T-cell (primary cell): ENCODE data around the gene SLC39A11. TPM values are rescaled to one million over a fixed set of nuclear protein-coding genes. Genes with fewer than 3 reads are reported as not detected.
"Not testable (repeated sequence)": the region's sequence is repeated elsewhere in the genome, so short reads cannot be mapped to it uniquely, and the experiment has no call there.

Experiments used
- ATAC-seq, 4 experiments: fragments of 200-7000 bp in 3 of 4; fragments of 150-1000 bp in 1 of 4; cut with Tn5 transposase; replicated peaks in 1 of 4; 1 replicate in 3 of 4; 2 replicates in 1 of 4; pipeline ENCODE4 v1.10.0; 2021; ENCODE audit warnings: moderate library complexity in 3 of 4, mild to moderate bottlenecking in 2 of 4, moderate number of reproducible peaks in 1 of 4
- CTCF ChIA-PET, 2 donors: fragments of 300-600 bp; sonication (Branson Sonifier 250); formaldehyde crosslinking; loops; one replicate each; lab custom pipeline; 2022; ENCODE audit warnings: antibody characterized with exemption in 2 of 2; lab: Charles Lee
- POLR2A ChIA-PET, 2 donors: fragments of 300-600 bp; sonication (Branson Sonifier 250); formaldehyde crosslinking; loops; one replicate each; lab custom pipeline; 2022; ENCODE audit warnings: antibody characterized with exemption in 2 of 2; lab: Charles Lee
- DNase-seq, 35 experiments: peaks; one replicate each; pipeline versions ENCODE4 v3.0.0 to v3.0.0-alpha.2; 2013 to 2023
- H3K27ac ChIP-seq: one replicate; pipeline ENCODE4 v1.5.1; 2013; ENCODE audit warnings: low read length
- H3K27me3 ChIP-seq, 2 experiments: replicated peaks in 1 of 2; 1 replicate in 1 of 2; 2 replicates in 1 of 2; pipeline versions ENCODE4 v1.6.1 to v1.7.0; 2013; ENCODE audit warnings: low read length in 1 of 2, mixed read lengths in 1 of 2; ENCODE audit not compliant: control insufficient read depth in 2 of 2, insufficient read depth in 2 of 2; ENCODE audit errors: extremely low read depth in 1 of 2
- H3K36me3 ChIP-seq, 2 donors: 1 replicate in 1 of 2; 2 replicates in 1 of 2; pipeline versions ENCODE4 v1.6.1 to v1.7.0; 2013; ENCODE audit warnings: low read length in 1 of 2; ENCODE audit not compliant: control insufficient read depth in 2 of 2, insufficient read depth in 1 of 2; ENCODE audit errors: extremely low read depth in 1 of 2
- H3K4me1 ChIP-seq, 2 experiments: 1 replicate in 1 of 2; 2 replicates in 1 of 2; pipeline versions ENCODE4 v1.6.1 to v1.7.0; 2013; ENCODE audit warnings: low read length in 2 of 2, mixed read lengths in 1 of 2; ENCODE audit not compliant: insufficient read depth in 2 of 2, control insufficient read depth in 1 of 2; ENCODE audit errors: extremely low read depth in 1 of 2
- H3K4me3 ChIP-seq, 2 donors: 1 replicate in 1 of 2; 2 replicates in 1 of 2; pipeline versions ENCODE4 v1.5.1 to v1.7.0; 2013; ENCODE audit warnings: mild to moderate bottlenecking in 2 of 2, low read length in 1 of 2, moderate library complexity in 1 of 2; ENCODE audit not compliant: control insufficient read depth in 1 of 2; ENCODE audit errors: extremely low read depth in 1 of 2
- H3K9me3 ChIP-seq: 2 replicates; pipeline ENCODE4 v1.7.0; 2013
- H3K27ac Mint-ChIP-seq, 2 donors: one replicate each; pipeline ENCODE4 v1.8.0; 2020 to 2021; ENCODE audit warnings: mild to moderate bottlenecking in 2 of 2, mixed read lengths in 2 of 2
- H3K27me3 Mint-ChIP-seq, 2 donors: one replicate each; pipeline ENCODE4 v1.8.0; 2021 to 2022; ENCODE audit warnings: mixed read lengths in 2 of 2
- H3K36me3 Mint-ChIP-seq: one replicate; pipeline ENCODE4 v1.8.0; 2021; ENCODE audit warnings: mixed read lengths
- H3K4me1 Mint-ChIP-seq, 3 donors: one replicate each; pipeline ENCODE4 v1.8.0; 2020 to 2022; ENCODE audit warnings: mixed read lengths in 3 of 3, mild to moderate bottlenecking in 1 of 3
- H3K4me3 Mint-ChIP-seq, 3 donors: one replicate each; pipeline ENCODE4 v1.8.0; 2020 to 2022; ENCODE audit warnings: mild to moderate bottlenecking in 3 of 3, mixed read lengths in 3 of 3, moderate library complexity in 3 of 3
- H3K9me3 Mint-ChIP-seq, 3 donors: one replicate each; pipeline ENCODE4 v1.8.0; 2020 to 2022; ENCODE audit warnings: mixed read lengths in 3 of 3
- WGBS: methylation state at CpG from one replicate; pipeline ENCODE4 v1.1.5; 2013; ENCODE audit warnings: missing lambda C conversion rate; ENCODE audit not compliant: insufficient coverage; 5-methylcytosine and 5-hydroxymethylcytosine counted together
- total RNA-seq, 35 experiments: library from RNA in 6 of 35; stranded (reverse) in 6 of 35; fragments of 120-200 nt in 1 of 35; gene quantifications; one replicate each; pipeline versions ENCODE4 v1.2.1 to v1.2.4 and lab custom pipeline; 2013 to 2026

SLC39A11 gene
- total RNA-seq, 5 donors from 2014 or later (not counting 1 experiment from before 2014, with no cell fraction given), result 18.6 to 27.1 (median 23.4) TPM

DNA sequence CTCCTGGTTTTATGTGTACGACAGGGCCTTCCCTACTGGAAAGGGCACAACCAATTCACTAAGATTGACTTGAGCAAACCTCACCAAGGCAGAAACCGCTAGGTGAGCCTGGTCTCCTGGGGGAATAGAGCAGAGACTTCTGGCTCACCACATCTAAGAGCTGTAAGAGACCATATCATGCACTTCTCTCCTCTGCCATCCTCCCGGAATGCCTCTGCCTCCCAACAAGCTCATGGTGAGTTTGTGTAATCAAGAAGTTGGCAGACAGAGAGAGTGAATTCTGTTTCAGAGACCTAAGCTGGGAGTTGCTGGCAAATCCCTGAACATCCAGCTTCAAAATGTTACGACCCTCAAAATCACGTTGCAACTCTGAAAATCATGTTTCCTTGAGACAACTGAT, 154.8 kb downstream of the SLC39A11 start:
- ChIA-PET CTCF (no interaction called here), POLR2A (no interaction called here)
- Mint-ChIP-seq H3K4me3 (no peak overlapping the region), H3K27me3 (no peaks in the 10 kb centered on the region), H3K4me1 (peaks cover 0 to 3% (median 3%) of the 10 kb centered on the region in 3 donors), H3K27ac (no peak overlapping the region), H3K9me3 (no peaks in the 10 kb centered on the region), H3K36me3 (peaks cover 21% of the 10 kb centered on the region)
- no peaks in the 10 kb centered on the region for H3K4me1 ChIP-seq
- H3K27me3 ChIP-seq, result no peaks in the 10 kb centered on the region
- H3K4me3 ChIP-seq, result no peak overlapping the region
- ATAC-seq, result no peak
- DNase-seq, result no peak
- no peak overlapping the region for H3K27ac ChIP-seq
- no peaks in the 10 kb centered on the region for H3K36me3 ChIP-seq
- no peaks in the 10 kb centered on the region for H3K9me3 ChIP-seq
- WGBS, result 92% methylated on average over 3 of the region's 5 CpGs

DNA sequence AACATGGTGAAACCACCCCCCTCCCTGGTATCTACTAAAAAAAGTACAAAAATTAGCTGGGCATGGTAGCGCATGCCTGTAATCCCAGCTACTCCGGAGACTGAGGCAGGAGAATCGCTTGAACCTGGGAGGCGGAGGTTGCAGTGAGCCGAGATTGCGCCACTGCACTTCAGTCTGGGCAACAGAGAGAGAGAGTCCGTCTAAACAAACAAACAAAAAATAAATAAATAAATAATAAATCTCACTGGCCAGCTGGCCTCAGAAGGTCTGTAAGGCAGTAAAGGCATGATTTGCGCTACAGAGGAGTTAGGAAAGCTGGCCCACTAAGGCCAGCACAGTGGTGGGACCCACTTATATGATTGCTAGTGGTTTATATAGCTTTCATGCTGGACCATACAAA, 155.2 kb downstream of the SLC39A11 start:
- H3K27ac Mint-ChIP-seq, H3K9me3 Mint-ChIP-seq, ATAC-seq, H3K4me1 Mint-ChIP-seq, DNase-seq, H3K9me3 ChIP-seq, H3K4me3 ChIP-seq, H3K4me3 Mint-ChIP-seq, H3K36me3 ChIP-seq, CTCF ChIA-PET, H3K4me1 ChIP-seq, H3K27me3 ChIP-seq, POLR2A ChIA-PET, H3K27me3 Mint-ChIP-seq, H3K27ac ChIP-seq: not testable (repeated sequence)
- 94% methylated on average over 4 of the region's 8 CpGs for WGBS
- H3K36me3 Mint-ChIP-seq, result peaks cover 17% of the 10 kb centered on the region

DNA sequence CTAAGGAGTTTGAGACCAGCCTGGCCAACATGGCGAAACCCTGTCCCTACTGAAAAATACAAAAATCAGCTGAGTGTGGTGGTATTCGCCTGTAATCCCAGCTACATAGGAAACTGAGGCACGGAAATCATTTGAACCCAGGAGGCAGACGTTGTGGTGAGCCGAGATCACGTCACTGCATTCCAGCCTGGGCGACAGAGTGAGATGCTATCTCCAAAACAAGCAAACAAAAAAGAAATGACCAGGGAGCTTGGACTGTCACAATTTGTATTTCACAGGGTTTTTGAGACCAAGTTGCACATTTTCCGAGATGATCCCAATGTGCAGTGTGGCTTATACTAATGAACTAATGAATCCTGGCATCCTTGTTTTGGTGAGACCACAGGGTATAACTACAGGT, 156.5 kb downstream of the SLC39A11 start:
- Mint-ChIP-seq H3K4me1 (peaks cover 12 to 18% (median 17%) of the 10 kb centered on the region in 3 donors), H3K36me3 (peaks cover 16% of the 10 kb centered on the region), H3K4me3 (no peak overlapping the region), H3K9me3 (no peaks in the 10 kb centered on the region), H3K27ac (no peak overlapping the region), H3K27me3 (no peaks in the 10 kb centered on the region)
- peaks cover 5 to 7% of the 10 kb centered on the region in 2 experiments for H3K4me1 ChIP-seq
- no peak overlapping the region for H3K4me3 ChIP-seq
- H3K36me3 ChIP-seq, result no peaks in the 10 kb centered on the region
- ATAC-seq (no peak), DNase-seq (no peak)
- H3K27ac ChIP-seq, result no peak overlapping the region
- WGBS, result 90% methylated on average over 2 of the region's 8 CpGs
- ChIA-PET POLR2A (no interaction called here), CTCF (no interaction called here)
- no peaks in the 10 kb centered on the region for H3K27me3 ChIP-seq
- no peaks in the 10 kb centered on the region for H3K9me3 ChIP-seq

DNA sequence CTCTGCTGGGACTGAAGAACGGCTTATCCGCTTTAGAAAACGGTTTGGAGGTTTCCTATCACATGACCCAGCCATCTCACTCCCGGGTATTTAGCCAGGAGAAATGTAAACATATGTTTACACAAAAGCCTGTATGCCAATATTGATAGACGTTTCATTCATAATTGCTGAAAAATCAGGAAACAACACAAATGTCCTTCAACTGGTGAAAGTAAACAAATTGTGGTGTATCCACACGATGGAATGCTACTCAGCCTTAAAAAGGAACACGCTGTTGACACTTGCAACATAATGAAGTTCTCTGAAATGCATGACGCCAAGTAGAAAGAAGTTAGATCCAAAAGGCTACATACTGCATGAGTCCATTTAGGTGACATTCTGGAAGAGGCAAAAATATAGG, 157.6 kb downstream of the SLC39A11 start:
- H3K9me3 ChIP-seq, result no peaks in the 10 kb centered on the region
- ChIA-PET CTCF (no interaction called here), POLR2A (no interaction called here)
- no peak for DNase-seq
- WGBS, result 100% methylated on average over 4 of the region's 8 CpGs
- H3K36me3 ChIP-seq, result no peaks in the 10 kb centered on the region
- no peak overlapping the region for H3K4me3 ChIP-seq
- H3K27me3 ChIP-seq, result no peaks in the 10 kb centered on the region
- no peaks in the 10 kb centered on the region for H3K9me3 Mint-ChIP-seq
- H3K27ac Mint-ChIP-seq, result no peak overlapping the region
- no peak overlapping the region for H3K4me3 Mint-ChIP-seq
- H3K36me3 Mint-ChIP-seq, result peaks cover 12% of the 10 kb centered on the region
- H3K27me3 Mint-ChIP-seq, result no peaks in the 10 kb centered on the region
- no peak for ATAC-seq
- H3K27ac ChIP-seq, result no peak overlapping the region
- peaks cover 5 to 9% of the 10 kb centered on the region in 2 experiments for H3K4me1 ChIP-seq
- peaks cover 16 to 25% (median 22%) of the 10 kb centered on the region in 3 donors for H3K4me1 Mint-ChIP-seq

DNA sequence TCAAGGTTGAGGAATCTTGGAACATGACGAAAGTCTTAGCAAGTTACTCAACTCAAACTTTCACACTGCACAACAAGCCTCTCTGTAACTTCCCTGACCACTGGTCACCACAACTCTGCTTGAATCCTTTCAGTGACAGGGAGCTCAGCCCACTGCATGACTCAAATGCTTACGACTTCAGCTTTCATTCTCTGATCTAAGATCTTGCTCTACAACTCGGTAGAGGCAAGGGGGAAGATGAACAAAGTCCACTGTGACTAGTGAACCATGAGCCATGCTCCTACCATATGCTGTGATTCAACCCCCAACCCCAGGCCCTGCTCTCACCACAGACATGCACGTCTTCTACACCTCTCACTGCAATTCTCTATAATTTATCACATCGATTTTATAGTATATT, 160.9 kb downstream of the SLC39A11 start:
- H3K27me3 Mint-ChIP-seq, result no peaks in the 10 kb centered on the region
- POLR2A ChIA-PET, result no interaction called here
- Histone ChIP-seq H3K36me3 (peaks cover 0 to under 1% of the 10 kb centered on the region in 2 donors), H3K27me3 (no peaks in the 10 kb centered on the region), H3K27ac (no peak overlapping the region), H3K4me3 (no peak overlapping the region), H3K9me3 (no peaks in the 10 kb centered on the region), H3K4me1 (peaks cover 5 to 9% of the 10 kb centered on the region in 2 experiments)
- ATAC-seq, result no peak
- peaks cover 10% of the 10 kb centered on the region for H3K36me3 Mint-ChIP-seq
- 90% methylated on average over 4 of the region's 5 CpGs for WGBS
- H3K9me3 Mint-ChIP-seq, result no peaks in the 10 kb centered on the region
- CTCF ChIA-PET, result no interaction called here
- H3K4me1 Mint-ChIP-seq, result peaks cover 16 to 25% (median 22%) of the 10 kb centered on the region in 3 donors
- no peak overlapping the region for H3K4me3 Mint-ChIP-seq
- no peak for DNase-seq
- H3K27ac Mint-ChIP-seq, result peak overlapping the region in 1 of 2 donors; percentile 8

DNA sequence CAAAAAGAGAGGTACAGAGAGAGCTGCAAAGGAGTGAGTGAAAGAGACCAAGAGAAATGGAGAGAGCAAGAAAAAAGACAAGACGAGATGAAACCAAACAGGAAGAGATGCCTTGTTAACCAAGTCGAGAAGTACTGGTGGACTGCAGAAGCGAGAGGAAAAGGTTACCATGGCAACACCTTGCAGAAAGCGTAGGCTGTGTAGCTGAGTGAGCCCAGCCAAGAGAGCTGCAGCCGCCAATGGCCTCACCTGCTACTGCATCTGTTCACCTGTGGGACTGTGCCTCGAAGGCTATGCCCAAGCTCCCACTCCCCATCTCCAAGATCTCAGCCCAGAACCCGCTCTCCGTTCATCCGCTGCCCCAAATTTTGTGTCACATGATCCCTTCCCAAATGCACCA, 161.3 kb downstream of the SLC39A11 start:
- no peaks in the 10 kb centered on the region for H3K9me3 Mint-ChIP-seq
- H3K27ac Mint-ChIP-seq, result peak overlapping the region in 1 of 2 donors; percentile 8

DNA sequence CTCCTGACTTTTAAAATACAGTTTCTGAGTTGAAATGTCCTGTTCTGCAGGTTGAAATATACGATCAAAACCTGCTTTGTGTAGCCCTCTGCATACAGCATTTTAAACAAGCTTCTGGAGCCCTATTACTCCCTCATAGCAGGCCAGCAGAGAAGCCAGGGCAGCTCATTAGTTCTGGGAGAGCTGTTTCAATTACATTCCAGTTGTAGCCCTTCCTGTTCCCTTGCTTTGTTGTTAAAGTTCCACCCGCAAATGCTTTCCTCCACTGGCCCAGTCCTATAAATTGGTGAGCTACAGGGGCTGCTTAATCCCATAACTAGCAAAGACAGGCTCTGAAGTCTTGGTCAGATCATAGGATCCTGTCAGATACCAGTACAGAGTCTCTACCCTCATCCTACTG, 162.5 kb downstream of the SLC39A11 start:
- Mint-ChIP-seq H3K36me3 (peaks cover 10% of the 10 kb centered on the region), H3K9me3 (no peaks in the 10 kb centered on the region), H3K4me3 (no peak overlapping the region), H3K27ac (no peak overlapping the region), H3K27me3 (no peaks in the 10 kb centered on the region), H3K4me1 (peaks cover 16 to 25% (median 22%) of the 10 kb centered on the region in 3 donors)
- no peaks in the 10 kb centered on the region for H3K27me3 ChIP-seq
- H3K36me3 ChIP-seq, result peaks cover 0 to 3% of the 10 kb centered on the region in 2 donors
- POLR2A ChIA-PET, result no interaction called here
- CTCF ChIA-PET, result no interaction called here
- WGBS, result 86% methylated on average over 1 of the region's 2 CpGs
- no peak overlapping the region for H3K4me3 ChIP-seq
- no peaks in the 10 kb centered on the region for H3K9me3 ChIP-seq
- no peak for ATAC-seq
- H3K4me1 ChIP-seq, result peaks cover 5 to 9% of the 10 kb centered on the region in 2 experiments
- no peak overlapping the region for H3K27ac ChIP-seq
- DNase-seq, result no peak

More for the DNA sequence above, 161.3 kb downstream of the SLC39A11 start:
- peak overlapping the region in 1 of 3 donors; percentile 2 for H3K4me3 Mint-ChIP-seq
- Histone ChIP-seq H3K9me3 (no peaks in the 10 kb centered on the region), H3K36me3 (peaks cover 0 to 3% of the 10 kb centered on the region in 2 donors), H3K4me3 (no peak overlapping the region), H3K4me1 (peaks cover 5 to 9% of the 10 kb centered on the region in 2 experiments), H3K27ac (no peak overlapping the region), H3K27me3 (no peaks in the 10 kb centered on the region)
- H3K36me3 Mint-ChIP-seq, result peaks cover 7% of the 10 kb centered on the region
- ATAC-seq (peak in 2 of 4 experiments; percentile 31 to 53), DNase-seq (peak in 3 of 35 experiments; percentile 3 to 18 (median 4))
- H3K4me1 Mint-ChIP-seq, result peaks cover 16 to 25% (median 22%) of the 10 kb centered on the region in 3 donors
- POLR2A ChIA-PET, result no interaction called here
- H3K27me3 Mint-ChIP-seq, result no peaks in the 10 kb centered on the region
- CTCF ChIA-PET, result no interaction called here
- WGBS, result 23% methylated on average over 6 of the region's 9 CpGs
